Measurements from ENCODE around the gene EPHB1.

The EPHB1 gene

DNA sequence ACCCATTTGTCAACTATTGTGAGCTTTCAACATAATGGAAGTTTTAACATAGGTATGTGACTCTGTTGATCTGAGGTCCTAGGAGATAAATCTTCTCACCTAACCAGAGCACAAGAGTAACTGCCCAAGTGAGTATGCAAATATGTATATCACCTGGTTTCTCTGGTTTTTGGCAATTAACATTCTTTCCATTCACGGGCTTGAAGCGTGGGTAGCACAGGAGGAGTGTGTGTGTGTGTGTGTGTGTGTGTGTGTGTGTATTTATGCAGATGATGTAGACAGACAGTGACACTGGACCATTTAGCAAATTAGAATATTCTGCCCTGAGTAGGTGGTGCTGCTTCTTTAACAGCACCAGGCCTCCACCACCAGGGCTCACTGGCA lies 15.0 kb downstream of the EPHB1 start:
- no peak for DNase-seq

DNA sequence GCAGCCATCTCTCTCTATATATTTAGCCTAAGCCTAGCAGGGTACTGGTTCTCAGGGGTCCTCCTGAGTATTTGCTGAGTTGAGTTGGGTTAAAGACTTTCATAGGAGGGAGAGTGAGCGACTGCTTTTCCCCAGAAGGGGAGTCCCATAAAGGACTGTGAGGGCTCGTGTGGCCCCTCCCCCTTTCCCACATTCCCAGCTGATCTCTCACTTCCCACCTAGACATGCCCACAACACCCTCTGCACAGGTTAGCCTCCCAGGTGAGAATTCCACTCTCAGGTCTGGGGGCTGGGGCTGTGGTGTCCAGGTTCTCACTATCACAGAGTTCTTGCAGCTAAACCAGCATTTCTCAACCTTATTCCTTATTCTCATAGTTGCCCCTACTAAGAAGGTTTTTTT lies 15.8 kb downstream of the EPHB1 start:
- no peak for DNase-seq

DNA sequence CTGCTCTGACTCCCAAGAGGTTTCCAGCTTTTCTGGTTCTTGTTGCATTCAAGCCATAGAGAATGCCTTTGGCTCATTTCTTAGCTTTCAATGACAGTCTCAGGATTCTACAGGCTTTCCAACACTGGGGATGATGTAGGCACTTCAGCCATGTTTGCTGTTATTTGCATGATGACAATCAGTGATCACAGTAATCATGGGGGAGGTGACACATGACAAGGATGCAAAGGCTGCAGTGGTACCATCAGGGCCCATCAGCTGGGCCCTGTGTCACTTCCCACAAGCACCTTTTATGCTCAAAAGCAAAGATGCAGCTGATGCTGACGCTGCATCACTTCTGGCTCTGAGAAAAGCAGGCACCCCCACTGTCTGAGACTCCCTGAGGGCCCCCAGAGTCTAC lies 18.6 kb downstream of the EPHB1 start:
- DNase-seq, result no peak

DNA sequence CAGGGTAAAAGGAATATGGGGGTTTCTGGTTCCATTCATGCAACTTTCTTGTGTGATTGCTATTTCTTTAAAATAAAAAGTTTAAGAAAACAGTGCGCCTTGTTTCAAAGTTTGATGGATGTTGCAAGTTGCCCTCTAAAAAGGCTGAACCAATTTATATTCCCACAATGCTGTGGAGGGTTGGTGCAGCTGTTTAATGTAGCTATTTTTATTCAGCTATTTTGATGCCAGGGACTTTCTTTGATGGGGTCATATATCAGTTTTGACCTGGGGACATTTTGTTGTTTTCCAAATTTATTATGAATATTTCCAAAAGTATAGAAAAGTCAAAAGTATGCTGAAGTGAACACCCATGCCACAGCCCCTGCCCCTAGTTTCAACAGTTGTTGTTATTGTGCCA lies 20.5 kb downstream of the EPHB1 start:
- no peak for DNase-seq

DNA sequence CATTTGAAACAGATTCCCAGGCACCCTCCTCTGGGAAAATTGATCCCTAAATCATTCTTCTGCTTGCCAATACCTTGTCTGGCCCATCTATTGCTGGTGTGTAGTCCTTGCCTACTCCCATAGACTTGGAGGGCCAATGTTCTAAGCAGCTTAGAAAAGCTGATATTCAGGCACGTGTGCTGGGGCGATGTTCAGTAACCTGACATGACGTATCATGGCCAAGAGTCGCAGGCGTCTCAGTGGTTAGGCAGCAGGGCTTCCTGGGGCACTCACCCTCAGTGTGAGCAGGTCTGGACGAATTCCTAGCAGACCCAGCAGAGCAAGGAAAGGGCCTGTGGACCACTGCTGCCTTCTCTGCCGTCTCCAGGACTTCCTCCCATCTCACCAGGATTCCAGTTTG lies 21.6 kb downstream of the EPHB1 start:
- no peak for DNase-seq

DNA sequence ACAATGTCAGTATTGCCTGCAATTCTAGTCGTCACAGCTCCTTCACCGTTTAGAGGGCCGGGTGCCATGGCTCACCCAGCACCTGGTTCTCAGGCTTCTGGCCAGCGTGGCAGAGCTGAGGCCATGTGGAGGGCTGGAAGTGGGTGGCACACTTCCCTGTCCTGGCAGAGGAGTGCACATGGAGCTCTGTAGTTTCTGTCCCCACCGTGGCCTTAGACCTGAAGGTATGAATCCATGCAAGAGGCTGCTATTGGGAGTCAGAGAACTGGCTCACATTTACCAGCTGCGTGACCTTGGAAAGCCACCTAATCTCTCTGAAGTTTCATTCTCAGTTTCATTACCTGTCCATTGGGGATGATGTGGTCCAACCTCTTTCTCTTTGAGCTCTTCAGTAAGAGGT lies 22.2 kb downstream of the EPHB1 start:
- no peak for DNase-seq

DNA sequence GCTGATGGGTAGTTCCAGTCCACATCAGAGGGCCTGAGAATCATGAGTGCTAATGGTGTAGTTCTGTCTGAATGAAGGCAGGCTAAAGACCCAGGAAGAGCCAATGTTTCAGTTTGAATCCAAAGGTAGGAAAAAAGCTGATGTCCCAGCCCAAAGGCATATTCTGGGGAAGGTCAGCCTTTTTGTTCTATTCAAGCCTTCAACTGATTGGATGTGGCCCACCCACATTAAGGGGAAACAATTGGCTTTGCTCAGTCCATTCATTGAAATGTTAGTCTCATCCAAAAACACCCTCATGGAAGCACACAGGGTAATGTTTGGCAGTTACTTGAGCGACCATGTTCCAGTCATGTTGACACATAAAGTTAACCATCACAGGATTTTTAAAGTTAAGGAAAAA lies 25.9 kb downstream of the EPHB1 start:
- DNase-seq, result no peak

DNA sequence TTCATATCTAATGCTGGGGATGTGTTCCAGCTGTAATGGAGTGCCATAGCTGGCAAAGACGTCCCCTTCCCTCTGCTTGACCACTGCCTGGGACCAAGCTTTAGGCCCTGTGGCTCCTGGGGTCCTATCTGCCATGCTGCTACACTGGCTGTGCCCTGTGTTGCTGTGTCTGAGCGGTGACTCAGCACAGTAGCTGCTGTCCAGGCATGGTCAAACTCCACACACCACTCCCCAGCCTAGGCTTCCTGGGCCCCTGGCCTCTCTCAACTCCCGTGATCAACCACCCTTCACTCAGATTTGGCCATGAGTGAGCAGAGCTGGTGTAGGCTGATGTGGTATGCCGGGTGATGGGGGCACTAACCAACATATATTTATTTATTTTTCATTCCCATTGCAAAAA lies 27.0 kb downstream of the EPHB1 start:
- DNase-seq, result no peak

DNA sequence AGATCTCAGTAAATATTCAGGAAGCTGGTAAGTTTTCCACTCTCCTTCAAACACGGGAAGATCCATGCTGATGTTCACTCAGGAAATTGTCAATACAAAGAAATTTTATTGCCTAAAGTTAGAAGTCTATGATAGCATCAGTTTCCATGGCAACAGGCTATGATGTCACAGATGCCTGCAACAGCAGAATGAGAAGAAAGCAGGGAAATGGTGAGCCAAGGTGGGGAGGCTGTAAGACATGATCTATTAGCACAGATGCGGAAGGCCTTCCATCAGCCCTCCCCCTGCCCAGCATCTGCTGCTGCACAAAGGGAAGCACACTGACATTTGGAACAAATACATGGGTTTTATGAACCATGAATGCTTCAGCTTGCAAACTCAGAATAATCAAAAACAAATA lies 28.6 kb downstream of the EPHB1 start:
- peak; percentile 60 for DNase-seq

DNA sequence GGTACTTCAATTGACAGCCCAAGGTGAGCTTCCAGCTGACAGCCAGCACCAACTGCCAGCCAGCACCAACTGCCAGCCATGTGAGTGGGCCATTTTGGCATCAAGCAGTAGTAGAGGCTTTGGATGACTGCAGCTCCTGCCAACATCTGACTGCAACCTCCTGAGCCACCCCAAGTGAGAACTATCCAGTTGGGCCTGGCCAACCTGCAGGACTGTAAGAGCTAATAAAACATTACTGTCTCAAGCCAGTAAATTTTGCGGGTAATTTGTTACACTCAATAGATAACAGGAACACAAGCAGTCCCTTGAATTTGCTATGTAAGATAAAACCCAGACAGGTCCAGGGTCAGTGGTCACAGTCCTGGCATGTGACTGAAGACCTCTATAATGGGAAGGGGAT lies 29.7 kb downstream of the EPHB1 start:
- peak; percentile 3 for DNase-seq

DNA sequence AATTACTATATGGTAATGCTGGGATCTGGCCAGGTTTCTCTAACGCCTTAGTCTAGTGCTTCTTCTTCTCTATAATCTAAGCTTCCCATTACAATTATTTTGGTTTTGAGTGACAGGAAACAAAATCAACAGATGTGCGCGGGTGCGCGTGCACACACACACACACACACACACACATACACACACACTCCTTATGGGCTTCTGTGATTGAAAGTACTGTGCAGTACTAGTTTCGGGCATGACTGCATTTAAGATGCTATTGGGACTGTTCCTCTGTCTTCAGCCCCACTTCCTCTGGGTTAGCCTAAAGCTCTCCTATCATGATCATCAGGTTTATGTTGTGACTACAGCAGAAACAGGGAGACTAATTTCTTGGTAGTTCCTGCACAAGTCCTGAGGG lies 32.2 kb downstream of the EPHB1 start:
- DNase-seq, result no peak

DNA sequence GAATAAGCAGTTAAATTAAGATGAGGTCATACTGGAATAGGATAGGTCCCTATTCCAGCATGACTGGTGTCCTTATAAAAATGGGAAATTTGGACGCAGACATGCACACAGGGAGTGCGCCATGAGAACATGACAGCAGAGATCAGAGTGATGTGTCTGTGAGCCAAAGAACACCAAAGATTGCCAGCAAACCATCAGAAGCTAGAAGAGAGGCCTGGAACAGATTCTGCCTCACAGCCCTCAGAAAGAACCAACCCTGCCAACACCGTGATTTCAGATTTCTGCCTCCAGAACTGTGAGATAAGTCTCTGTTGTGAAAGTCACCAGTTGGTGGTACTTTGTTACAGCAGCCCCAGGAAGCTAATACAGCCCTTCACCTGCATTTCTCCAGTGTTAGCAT lies 34.7 kb downstream of the EPHB1 start:
- DNase-seq, result no peak

DNA sequence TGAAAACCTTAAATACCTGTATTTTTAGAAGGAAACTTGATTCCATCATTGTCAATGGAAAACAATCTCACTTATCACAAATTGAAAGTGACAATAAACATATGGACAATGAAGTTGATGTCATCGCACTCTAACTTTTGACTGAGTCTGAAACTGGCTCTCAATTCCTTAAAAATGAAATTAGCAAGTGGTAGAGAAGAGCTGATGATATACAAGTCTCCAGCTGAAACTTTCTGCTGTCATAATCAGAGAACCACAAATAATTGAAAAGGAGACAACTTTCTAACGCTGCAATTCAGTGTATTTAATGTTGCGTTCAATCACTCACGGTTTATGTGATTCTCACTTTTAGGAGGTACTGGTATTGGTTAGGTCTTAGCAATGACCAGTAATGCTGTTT lies 37.5 kb downstream of the EPHB1 start:
- no peak for DNase-seq

DNA sequence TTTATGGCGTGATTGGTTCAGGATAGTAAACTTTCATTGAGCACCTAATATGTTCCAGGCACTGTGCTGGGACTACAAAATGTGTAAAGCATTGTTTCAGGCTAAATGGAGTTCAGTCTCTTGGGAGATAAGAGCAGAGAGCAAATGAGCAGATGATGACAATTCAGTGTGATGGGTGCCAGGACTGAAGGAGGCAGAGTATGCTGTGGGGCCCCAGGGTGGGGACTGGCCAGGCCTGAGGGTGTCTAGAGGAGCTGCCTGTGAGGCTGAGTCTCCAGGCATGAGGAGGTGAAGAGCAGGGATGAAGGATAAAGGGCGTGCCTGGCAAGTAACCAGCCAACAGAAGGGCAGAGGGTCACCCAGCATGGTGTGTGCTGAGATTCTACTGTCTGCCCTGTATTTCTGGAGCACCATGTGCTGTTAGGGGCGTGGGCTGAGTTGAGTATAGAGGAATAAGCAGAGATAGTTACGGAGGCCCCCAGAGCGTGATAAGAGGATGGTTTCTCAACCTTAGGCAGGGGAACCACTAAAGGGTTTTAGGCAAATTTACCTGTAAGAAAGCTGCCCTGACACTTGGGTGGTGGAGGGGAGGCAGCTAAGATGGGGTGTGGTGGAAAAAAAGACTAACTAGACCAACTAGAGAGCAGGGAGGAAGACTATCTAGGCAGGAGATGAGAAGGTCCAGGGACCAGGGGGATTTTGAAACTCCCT lies 38.5 kb downstream of the EPHB1 start:
- no peak for DNase-seq

DNA sequence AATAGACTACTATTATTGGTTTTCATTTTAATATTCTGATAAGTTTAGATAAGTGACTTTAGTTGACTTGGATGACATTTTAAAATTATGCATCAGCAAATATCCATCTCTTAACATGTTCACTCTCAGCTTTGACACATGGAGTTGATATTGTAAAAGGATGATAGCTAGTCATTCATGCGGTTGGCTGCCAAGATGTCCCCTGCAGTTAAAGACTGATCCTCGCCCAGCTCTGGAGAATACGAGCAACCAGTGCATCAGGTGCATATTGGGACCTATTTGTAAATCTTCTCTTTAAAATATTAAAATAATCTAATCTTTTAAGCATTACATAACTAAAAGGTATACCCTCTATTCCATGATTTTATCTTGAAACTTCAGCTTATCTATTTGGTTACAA lies 41.9 kb downstream of the EPHB1 start:
- DNase-seq, result no peak

DNA sequence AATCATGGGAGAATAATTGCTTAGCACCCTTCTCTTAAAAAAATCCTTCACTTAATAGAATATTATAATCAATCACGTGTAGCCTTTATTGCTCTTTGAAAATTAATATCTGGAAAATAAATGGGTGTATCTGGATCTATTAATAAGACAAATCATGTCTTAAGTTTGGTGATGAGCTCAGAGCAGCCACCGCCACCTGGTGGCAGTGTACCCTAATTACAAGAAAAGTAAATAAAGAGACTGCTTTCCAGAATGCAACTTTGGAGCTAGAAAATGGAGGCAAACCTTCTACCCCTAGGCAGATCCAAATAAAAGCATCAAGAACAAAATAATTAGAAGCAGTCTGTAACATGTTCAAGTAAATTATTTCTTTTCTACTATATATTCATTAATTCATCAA lies 43.5 kb downstream of the EPHB1 start:
- no peak for DNase-seq

DNA sequence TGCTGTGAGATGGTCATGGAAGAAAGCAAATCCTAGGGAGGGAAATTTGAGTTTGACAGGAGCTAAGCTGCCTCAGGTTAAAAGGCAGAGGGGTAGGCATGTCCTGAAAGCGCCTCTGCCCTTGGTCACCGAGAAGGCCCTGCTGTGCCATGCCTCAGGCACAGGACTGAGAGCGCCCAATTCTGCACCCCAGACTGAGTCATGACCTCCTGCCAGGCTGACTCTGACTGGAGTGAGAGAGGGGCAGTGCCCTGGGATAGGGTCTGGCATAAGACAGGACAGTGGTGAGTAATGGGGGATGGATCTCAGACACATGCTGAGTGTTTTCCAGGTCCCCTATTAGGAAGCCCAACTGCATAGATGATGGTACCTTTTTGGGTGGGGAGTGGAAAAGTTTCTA lies 44.4 kb downstream of the EPHB1 start:
- no peak for DNase-seq

DNA sequence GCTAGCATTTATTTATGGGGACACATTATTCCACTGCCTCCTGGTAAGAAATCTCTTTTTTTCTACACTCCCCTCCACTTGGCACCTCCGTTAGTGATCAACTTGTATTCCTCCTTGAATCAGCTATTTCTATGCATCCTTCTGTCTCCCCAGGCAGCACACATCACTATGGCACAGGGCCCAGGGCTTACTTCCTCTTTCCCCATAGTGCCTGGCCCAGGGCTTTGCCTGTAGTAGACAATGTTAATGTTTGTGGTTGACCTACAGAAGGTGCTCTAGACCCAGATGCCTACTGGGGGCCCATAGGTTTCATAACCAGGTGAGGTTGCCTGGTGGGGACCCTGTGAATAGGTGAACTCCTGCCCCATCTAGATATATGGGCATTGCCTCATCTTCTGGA lies 44.9 kb downstream of the EPHB1 start:
- no peak for DNase-seq

DNA sequence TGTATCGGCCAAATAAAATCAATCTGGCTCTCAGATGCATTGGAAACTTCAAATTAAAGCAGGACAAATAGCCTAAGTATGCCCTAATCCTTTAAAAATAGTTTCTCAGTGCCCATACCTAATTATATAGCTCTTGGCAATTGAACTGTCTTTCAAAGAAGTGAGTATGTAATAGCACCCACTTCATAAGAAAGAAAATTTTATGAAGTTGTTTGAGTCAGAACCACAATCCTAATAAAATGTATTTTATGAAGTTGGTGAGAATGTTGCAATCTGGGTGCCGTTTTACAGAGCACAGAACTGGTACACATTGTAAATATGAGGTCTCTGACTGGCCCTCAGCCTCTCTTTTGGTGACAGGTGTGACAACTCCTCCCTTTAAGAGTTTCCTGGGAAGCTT lies 45.4 kb downstream of the EPHB1 start:
- no peak for DNase-seq

DNA sequence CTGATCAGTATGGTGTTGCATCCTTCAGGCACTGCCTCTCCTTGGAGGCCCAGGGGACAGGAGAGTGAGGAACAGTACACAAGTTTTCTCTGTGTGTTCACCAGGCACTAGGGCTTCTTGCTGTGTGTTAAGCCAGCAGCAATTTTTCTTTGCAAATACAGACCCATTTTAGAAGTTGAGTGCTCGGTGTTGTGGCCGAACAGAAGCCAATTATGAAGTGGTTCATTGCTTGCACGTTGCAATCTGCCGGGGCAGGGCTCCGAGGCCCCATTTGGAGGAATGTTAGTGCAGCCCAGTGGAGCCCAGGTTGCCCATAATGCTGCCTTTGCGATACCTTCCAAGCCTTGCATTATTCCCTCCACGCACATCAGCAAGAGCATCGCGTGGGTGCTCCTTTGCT lies 51.0 kb downstream of the EPHB1 start:
- no peak for DNase-seq

DNA sequence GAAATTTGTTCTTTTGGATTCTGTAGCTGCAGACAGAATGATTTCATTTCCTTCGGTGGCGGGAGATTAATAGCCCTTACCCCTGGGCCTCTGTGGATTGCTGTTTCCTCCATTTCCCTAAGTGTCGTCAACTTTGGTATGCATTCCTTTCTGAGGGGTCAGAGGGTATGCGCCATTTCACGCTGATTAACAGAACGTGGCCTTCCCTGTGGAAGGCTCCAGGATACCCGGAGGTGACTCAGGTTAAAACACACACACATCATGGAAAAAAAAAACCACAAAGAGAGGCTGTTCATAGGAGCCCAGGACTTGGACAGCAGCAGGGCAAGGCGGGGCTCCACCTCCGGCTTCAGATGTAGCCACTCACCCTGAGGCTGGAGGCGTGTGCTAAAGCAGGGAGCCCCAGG lies 51.9 kb downstream of the EPHB1 start:
- DNase-seq, result no peak

DNA sequence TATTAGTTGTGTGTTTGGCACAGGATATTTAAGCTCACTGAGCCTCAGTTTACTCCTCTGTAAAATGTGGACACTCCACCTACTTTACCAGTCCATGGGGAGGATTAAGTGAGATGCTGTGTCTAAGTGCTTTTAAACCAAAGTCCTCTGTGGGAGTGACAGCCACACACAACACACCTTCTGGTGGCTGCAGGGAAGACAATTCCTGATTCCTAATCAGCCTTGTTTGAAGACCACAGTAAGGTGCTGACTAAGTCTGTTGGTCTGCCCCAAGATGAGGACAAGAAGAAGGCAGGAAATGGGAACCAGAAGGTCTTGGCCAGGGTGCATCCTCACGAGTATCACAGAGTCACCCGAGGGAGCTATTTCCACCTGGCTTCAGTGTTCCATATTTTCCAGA lies 52.3 kb downstream of the EPHB1 start:
- no peak for DNase-seq

DNA sequence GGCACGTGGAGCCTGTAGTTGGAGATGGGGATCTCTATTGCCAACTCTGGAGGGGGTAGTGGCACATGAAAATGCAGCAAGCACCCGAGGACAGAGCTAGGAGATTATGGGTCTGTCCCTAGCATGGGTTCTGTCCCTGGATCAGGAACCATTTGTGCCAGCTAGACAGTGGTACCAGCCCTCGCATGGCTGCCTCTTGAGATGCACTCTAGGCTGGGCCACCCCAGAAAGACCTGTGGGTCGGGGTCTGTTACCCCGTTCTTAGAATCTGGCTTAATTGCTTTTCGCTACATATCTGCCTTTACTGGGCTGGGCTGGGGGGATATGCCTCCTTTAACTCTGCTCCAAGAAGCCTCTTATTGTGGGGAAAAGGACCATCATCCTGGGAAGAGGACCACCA lies 54.5 kb downstream of the EPHB1 start:
- DNase-seq, result no peak

DNA sequence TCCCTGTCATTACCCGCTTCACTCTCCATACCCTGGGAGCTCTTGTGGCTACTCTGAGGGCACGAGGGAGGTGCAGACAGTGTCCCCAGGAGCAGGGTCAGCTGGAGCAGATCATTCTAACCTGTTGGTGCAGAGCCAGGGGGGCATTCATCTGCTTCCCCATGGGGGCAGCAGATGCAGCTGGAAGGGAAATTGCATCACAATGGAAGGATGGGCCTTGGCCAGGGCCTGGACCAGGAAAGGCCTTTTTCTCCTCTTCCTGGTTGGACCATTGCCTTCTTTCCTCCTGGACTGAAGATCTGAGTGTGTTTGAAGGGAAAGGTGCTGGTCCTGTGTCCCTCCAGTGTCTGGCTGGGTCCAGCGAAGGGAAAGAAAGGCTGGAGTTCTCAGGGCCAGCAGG lies 55.7 kb downstream of the EPHB1 start:
- DNase-seq, result no peak

DNA sequence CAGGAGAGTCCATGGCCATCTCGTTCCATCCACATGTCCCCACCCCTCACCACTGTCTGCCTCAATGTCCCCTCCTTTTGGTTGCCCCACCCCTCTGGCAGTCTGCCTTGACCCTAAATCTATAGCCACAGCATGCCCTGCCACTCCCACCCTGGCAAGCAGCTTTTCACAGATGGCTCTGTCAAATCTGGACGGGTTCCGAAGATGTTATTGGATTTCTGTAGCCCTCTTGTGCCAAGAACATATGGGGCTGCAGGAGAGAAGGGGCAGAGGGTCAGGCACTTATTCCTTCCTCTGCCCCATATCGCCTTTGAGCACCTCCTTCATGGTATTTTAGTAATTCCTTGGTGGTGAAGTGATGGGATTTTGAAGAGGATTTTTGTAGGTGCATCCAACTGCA lies 57.1 kb downstream of the EPHB1 start:
- DNase-seq, result no peak

DNA sequence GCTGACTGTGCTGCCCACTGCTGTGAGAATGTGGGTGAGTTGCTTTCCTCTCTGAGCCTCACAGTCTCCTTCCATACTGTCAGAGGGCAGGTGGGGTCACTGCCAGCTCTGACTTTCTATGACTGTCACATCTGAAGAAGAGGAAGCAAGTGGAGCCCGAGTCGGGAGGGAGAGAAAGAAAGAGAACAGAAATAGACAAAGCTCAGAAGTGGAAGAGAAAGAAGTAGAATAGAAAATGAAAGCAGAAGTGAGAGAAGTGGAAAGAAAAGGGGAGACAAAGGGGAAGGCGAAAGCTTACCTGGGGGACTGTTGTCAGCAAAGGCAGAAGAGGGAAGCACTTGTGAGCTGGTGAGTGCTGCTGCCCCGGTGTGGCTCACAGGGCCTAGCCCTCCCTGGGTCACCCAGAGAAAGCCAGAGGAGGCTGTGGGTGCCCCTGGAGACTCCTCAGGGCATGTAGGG lies 57.9 kb downstream of the EPHB1 start:
- DNase-seq, result no peak
